ENCODE measurements around the gene CYB561D1. TPM values are rescaled to one million over a fixed set of nuclear protein-coding genes. Genes with fewer than 3 reads are reported as not detected.

CYB561D1 gene
- total RNA-seq, 1 donor from 2014 or later: 10.8 TPM

- H3K27ac Mint-ChIP-seq (ENCODE audit: unreplicated experiment): no peak overlapping the region
- H3K36me3 Mint-ChIP-seq (ENCODE audit: low read depth): peaks cover 2% of the 10 kb centered on the region
- H3K4me3 Mint-ChIP-seq (ENCODE audit: unreplicated experiment): no peak overlapping the region
- H3K9me3 Mint-ChIP-seq (ENCODE audit: low read depth): no peaks in the 10 kb centered on the region
- no peak for DNase-seq (ENCODE audit: low spot score)
- H3K27me3 Mint-ChIP-seq (ENCODE audit: low read depth): no peaks in the 10 kb centered on the region
- peaks cover 64% of the 10 kb centered on the region for H3K4me1 Mint-ChIP-seq (ENCODE audit: low read depth)
- no peak for TF ChIP-seq CTCF (IDR thresholded peaks at IDR 0.05)
These were observed 3.7 kb downstream of the CYB561D1 start for GRCh38 chr1:109497449-109498160.

GRCh38 chr1:109498161-109498801 lies 4.4 kb downstream of the CYB561D1 start:
- no peak for DNase-seq (ENCODE audit: low spot score)
- Mint-ChIP-seq H3K27ac (ENCODE audit: unreplicated experiment) (no peak overlapping the region), H3K36me3 (ENCODE audit: low read depth) (peaks cover 2% of the 10 kb centered on the region), H3K4me3 (ENCODE audit: unreplicated experiment) (no peak overlapping the region), H3K9me3 (ENCODE audit: low read depth) (no peaks in the 10 kb centered on the region), H3K27me3 (ENCODE audit: low read depth) (no peaks in the 10 kb centered on the region), H3K4me1 (ENCODE audit: low read depth) (peaks cover 65% of the 10 kb centered on the region)
- TF ChIP-seq CTCF (IDR thresholded peaks at IDR 0.05): peak; percentile 77

GRCh38 chr1:109499081-109499480 lies 5.2 kb downstream of the CYB561D1 start:
- Mint-ChIP-seq H3K9me3 (ENCODE audit: low read depth) (no peaks in the 10 kb centered on the region), H3K27ac (ENCODE audit: unreplicated experiment) (peak overlapping the region; percentile 61), H3K4me3 (ENCODE audit: unreplicated experiment) (no peak overlapping the region)

GRCh38 chr1:109499661-109500536 lies 6.0 kb downstream of the CYB561D1 start:
- Mint-ChIP-seq H3K27ac (ENCODE audit: unreplicated experiment) (peak overlapping the region; percentile 61), H3K27me3 (ENCODE audit: low read depth) (no peaks in the 10 kb centered on the region), H3K4me1 (ENCODE audit: low read depth) (peaks cover 51% of the 10 kb centered on the region), H3K36me3 (ENCODE audit: low read depth) (peaks cover 2% of the 10 kb centered on the region), H3K4me3 (ENCODE audit: unreplicated experiment) (no peak overlapping the region), H3K9me3 (ENCODE audit: low read depth) (no peaks in the 10 kb centered on the region)
- peak; percentile 70 for TF ChIP-seq CTCF (IDR thresholded peaks at IDR 0.05)
- DNase-seq (ENCODE audit: low spot score): no peak

More at GRCh38 chr1:109499081-109499480, 5.2 kb downstream of the CYB561D1 start:
- H3K27me3 Mint-ChIP-seq (ENCODE audit: low read depth): no peaks in the 10 kb centered on the region
- peaks cover 60% of the 10 kb centered on the region for H3K4me1 Mint-ChIP-seq (ENCODE audit: low read depth)
- no peak for DNase-seq (ENCODE audit: low spot score)
- TF ChIP-seq CTCF (IDR thresholded peaks at IDR 0.05): no peak
- peaks cover 2% of the 10 kb centered on the region for H3K36me3 Mint-ChIP-seq (ENCODE audit: low read depth)

GRCh38 chr1:109500941-109501381 lies 7.1 kb downstream of the CYB561D1 start:
- H3K36me3 Mint-ChIP-seq (ENCODE audit: low read depth): peaks cover 2% of the 10 kb centered on the region
- H3K27me3 Mint-ChIP-seq (ENCODE audit: low read depth): no peaks in the 10 kb centered on the region
- TF ChIP-seq CTCF (IDR thresholded peaks at IDR 0.05): no peak
- H3K4me3 Mint-ChIP-seq (ENCODE audit: unreplicated experiment): no peak overlapping the region
- no peaks in the 10 kb centered on the region for H3K9me3 Mint-ChIP-seq (ENCODE audit: low read depth)
- no peak for DNase-seq (ENCODE audit: low spot score)
- peak overlapping the region; percentile 80 for H3K27ac Mint-ChIP-seq (ENCODE audit: unreplicated experiment)
- peaks cover 43% of the 10 kb centered on the region for H3K4me1 Mint-ChIP-seq (ENCODE audit: low read depth)
